ENCODE results near the gene IRX5.

Gene IRX5

GRCh38 chr16:54927125-54928015 lies 3.3 kb upstream of the IRX5 start:
- H4K91ac ChIP-seq (ENCODE audit: low read depth, low read length, poor library complexity) = no peak overlapping the region
- H3K18ac ChIP-seq (ENCODE audit: low read length) = no peak overlapping the region
- peak overlapping the region; percentile 73 to 86 for H3K4me3 ChIP-seq (ENCODE audit: low read length in 2 of 2)
- H3K27ac ChIP-seq (replicated peaks; ENCODE audit: low read length) = no peak overlapping the region
- peaks cover 0 to 14% of the 10 kb centered on the region in 2 donors for H3K36me3 ChIP-seq (replicated peaks in 1 of 2; ENCODE audit: control insufficient read depth in 2 of 2, insufficient read depth in 2 of 2, low read length in 2 of 2)
- no peak overlapping the region for H3K4ac ChIP-seq (ENCODE audit: low read length)
- no peak overlapping the region for H2BK12ac ChIP-seq (ENCODE audit: low read length)
- H3K9me3 ChIP-seq (replicated peaks in 1 of 2; ENCODE audit: control insufficient read depth in 2 of 2, insufficient read depth in 1 of 2, low read depth in 1 of 2, low read length in 2 of 2) = no peaks in the 10 kb centered on the region
- peaks cover 0 to 10% (median 5%) of the 10 kb centered on the region in 3 experiments for H3K27me3 ChIP-seq (ENCODE audit: control insufficient read depth in 3 of 3, insufficient read depth in 3 of 3, low read depth in 1 of 3, low read length in 3 of 3)
- H3K79me1 ChIP-seq (ENCODE audit: low read depth, low read length) = peaks cover 2% of the 10 kb centered on the region
- H4K8ac ChIP-seq (ENCODE audit: low read depth, low read length) = no peak overlapping the region
- H2BK15ac ChIP-seq (ENCODE audit: low read length) = no peak overlapping the region
- peak overlapping the region; percentile 77 for H3K4me2 ChIP-seq (ENCODE audit: insufficient read depth, low read length, poor library complexity, severe bottlenecking)
- no CpG with 5 or more reads among the region's 13 CpGs for WGBS, 2 donors (ENCODE audit: extremely low coverage in 2 of 2, insufficient read length in 2 of 2, insufficient replicate concordance in 1 of 2)
- no peak overlapping the region for H3K14ac ChIP-seq (ENCODE audit: low read length)
- no peak overlapping the region for H2AK5ac ChIP-seq (ENCODE audit: low read depth, low read length)
- no peak overlapping the region for H3K23ac ChIP-seq (ENCODE audit: low read depth, low read length, poor library complexity)
- no peak for DNase-seq (ENCODE audit: low spot score)
- peaks cover 11 to 17% of the 10 kb centered on the region in 2 donors for H3K4me1 ChIP-seq (ENCODE audit: control insufficient read depth in 2 of 2, insufficient read depth in 1 of 2, low read depth in 1 of 2, low read length in 2 of 2)
- no peak overlapping the region for H2BK5ac ChIP-seq (ENCODE audit: low read length)
- peak overlapping the region; percentile 33 for H2AFZ ChIP-seq (ENCODE audit: low read length)
- H3K9ac ChIP-seq (ENCODE audit: low read depth, low read length, poor library complexity) = no peak overlapping the region
- H2BK120ac ChIP-seq (ENCODE audit: low read depth, low read length) = no peak overlapping the region

- H3K27ac ChIP-seq (replicated peaks; ENCODE audit: low read length) = no peak overlapping the region
Observed at GRCh38 chr16:54928016-54928356, 2.7 kb upstream of the IRX5 start.

DNA sequence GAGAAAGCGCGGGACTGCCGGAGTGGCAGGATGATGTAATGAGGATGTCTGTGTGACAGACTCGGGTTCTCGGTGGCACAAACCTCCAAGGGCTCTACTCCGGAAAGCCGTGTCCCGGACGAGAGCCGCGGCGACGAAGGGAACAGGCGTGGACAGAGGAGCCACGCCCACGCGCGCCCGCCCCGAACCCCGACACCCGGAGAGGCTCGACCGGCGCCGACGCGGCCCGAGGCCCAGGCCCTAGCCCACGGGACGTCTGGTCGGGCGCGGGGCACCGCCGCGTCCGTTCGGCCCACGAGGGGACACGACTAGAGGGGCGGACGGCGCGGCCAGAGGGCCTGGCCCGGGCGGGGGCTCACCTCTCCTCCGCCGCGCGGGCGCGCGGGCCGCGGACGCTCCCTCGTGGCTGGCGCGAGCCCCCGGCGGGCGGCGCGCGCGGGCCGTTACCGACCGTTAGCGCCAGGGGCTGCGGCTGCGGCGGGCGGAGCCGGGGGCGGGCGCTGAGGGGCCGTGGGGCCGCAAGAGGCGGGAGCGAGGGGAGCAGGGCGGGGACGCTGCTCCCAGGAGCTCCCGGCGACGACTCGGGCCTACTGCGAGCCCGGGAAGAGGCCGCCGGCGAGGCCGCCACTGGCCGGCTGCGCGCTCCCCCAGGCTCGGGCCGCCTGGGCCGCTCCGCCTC lies 2.1 kb upstream of the IRX5 start:
- no CpG with 5 or more reads among the region's 101 CpGs for WGBS, 2 donors (ENCODE audit: extremely low coverage in 2 of 2, insufficient read length in 2 of 2, insufficient replicate concordance in 1 of 2)
- DNase-seq (ENCODE audit: low spot score) = peak; percentile 30

More at GRCh38 chr16:54928016-54928356, 2.7 kb upstream of the IRX5 start:
- no peaks in the 10 kb centered on the region for H3K9me3 ChIP-seq (replicated peaks in 1 of 2; ENCODE audit: control insufficient read depth in 2 of 2, insufficient read depth in 1 of 2, low read depth in 1 of 2, low read length in 2 of 2)
- H2BK15ac ChIP-seq (ENCODE audit: low read length) = no peak overlapping the region
- H3K36me3 ChIP-seq (replicated peaks in 1 of 2; ENCODE audit: control insufficient read depth in 2 of 2, insufficient read depth in 2 of 2, low read length in 2 of 2) = peaks cover 0 to 14% of the 10 kb centered on the region in 2 donors
- no peak overlapping the region for H3K18ac ChIP-seq (ENCODE audit: low read length)
- H2BK120ac ChIP-seq (ENCODE audit: low read depth, low read length) = no peak overlapping the region
- no peak overlapping the region for H3K4ac ChIP-seq (ENCODE audit: low read length)
- H3K4me3 ChIP-seq (ENCODE audit: low read length in 2 of 2) = peak overlapping the region; percentile 73 to 86
- peak; percentile 30 for DNase-seq (ENCODE audit: low spot score)
- H3K23ac ChIP-seq (ENCODE audit: low read depth, low read length, poor library complexity) = no peak overlapping the region
- H3K9ac ChIP-seq (ENCODE audit: low read depth, low read length, poor library complexity) = no peak overlapping the region
- H2BK12ac ChIP-seq (ENCODE audit: low read length) = no peak overlapping the region
- H3K27me3 ChIP-seq (ENCODE audit: control insufficient read depth in 3 of 3, insufficient read depth in 3 of 3, low read depth in 1 of 3, low read length in 3 of 3) = peaks cover 0 to 16% (median 10%) of the 10 kb centered on the region in 3 experiments
- no peak overlapping the region for H4K91ac ChIP-seq (ENCODE audit: low read depth, low read length, poor library complexity)
- no CpG with 5 or more reads among the region's 13 CpGs for WGBS, 2 donors (ENCODE audit: extremely low coverage in 2 of 2, insufficient read length in 2 of 2, insufficient replicate concordance in 1 of 2)
- H2BK5ac ChIP-seq (ENCODE audit: low read length) = peak overlapping the region; percentile 82
- H2AK5ac ChIP-seq (ENCODE audit: low read depth, low read length) = no peak overlapping the region
- H3K4me2 ChIP-seq (ENCODE audit: insufficient read depth, low read length, poor library complexity, severe bottlenecking) = peak overlapping the region; percentile 77
- peaks cover 2% of the 10 kb centered on the region for H3K79me1 ChIP-seq (ENCODE audit: low read depth, low read length)
- H4K8ac ChIP-seq (ENCODE audit: low read depth, low read length) = no peak overlapping the region
- H3K14ac ChIP-seq (ENCODE audit: low read length) = no peak overlapping the region
- peak overlapping the region; percentile 33 for H2AFZ ChIP-seq (ENCODE audit: low read length)
- H3K4me1 ChIP-seq (ENCODE audit: control insufficient read depth in 2 of 2, insufficient read depth in 1 of 2, low read depth in 1 of 2, low read length in 2 of 2) = peaks cover 13 to 14% of the 10 kb centered on the region in 2 donors

More for the DNA sequence above, 2.1 kb upstream of the IRX5 start:
- Histone ChIP-seq H3K27ac (replicated peaks; ENCODE audit: low read length) (peak overlapping the region; percentile 91), H2AK5ac (ENCODE audit: low read depth, low read length) (peak overlapping the region; percentile 46), H2AFZ (ENCODE audit: low read length) (peak overlapping the region; percentile 86), H2BK15ac (ENCODE audit: low read length) (peak overlapping the region; percentile 96), H3K4ac (ENCODE audit: low read length) (no peak overlapping the region), H3K27me3 (ENCODE audit: control insufficient read depth in 3 of 3, insufficient read depth in 3 of 3, low read depth in 1 of 3, low read length in 3 of 3) (peaks cover 0 to 22% (median 16%) of the 10 kb centered on the region in 3 experiments), H3K36me3 (replicated peaks in 1 of 2; ENCODE audit: control insufficient read depth in 2 of 2, insufficient read depth in 2 of 2, low read length in 2 of 2) (peaks cover 0 to 12% of the 10 kb centered on the region in 2 donors), H3K9ac (ENCODE audit: low read depth, low read length, poor library complexity) (peak overlapping the region; percentile 90), H2BK120ac (ENCODE audit: low read depth, low read length) (no peak overlapping the region), H4K91ac (ENCODE audit: low read depth, low read length, poor library complexity) (no peak overlapping the region), H3K4me3 (ENCODE audit: low read length in 2 of 2) (peak overlapping the region; percentile 86 to 98), H2BK5ac (ENCODE audit: low read length) (peak overlapping the region; percentile 82), H3K9me3 (replicated peaks in 1 of 2; ENCODE audit: control insufficient read depth in 2 of 2, insufficient read depth in 1 of 2, low read depth in 1 of 2, low read length in 2 of 2) (no peaks in the 10 kb centered on the region), H3K4me2 (ENCODE audit: insufficient read depth, low read length, poor library complexity, severe bottlenecking) (peak overlapping the region; percentile 77), H3K79me1 (ENCODE audit: low read depth, low read length) (peaks cover 2% of the 10 kb centered on the region), H3K4me1 (ENCODE audit: control insufficient read depth in 2 of 2, insufficient read depth in 1 of 2, low read depth in 1 of 2, low read length in 2 of 2) (peaks cover 14 to 16% of the 10 kb centered on the region in 2 donors), H4K8ac (ENCODE audit: low read depth, low read length) (no peak overlapping the region), H3K18ac (ENCODE audit: low read length) (peak overlapping the region; percentile 96), H3K23ac (ENCODE audit: low read depth, low read length, poor library complexity) (peak overlapping the region; percentile 65), H3K14ac (ENCODE audit: low read length) (peak overlapping the region; percentile 97), H2BK12ac (ENCODE audit: low read length) (no peak overlapping the region)
